Activated CD4-positive, alpha-beta T cell treated with anti-CD3 and anti-CD28 coated beads, Interleukin-2, amount 10 ng/mL, durations not matched to agents 7 days and 5 days (primary cell): ENCODE measurements around the gene NDUFAF8. TPM values are rescaled to one million over a fixed set of nuclear protein-coding genes. Genes with fewer than 3 reads are reported as not detected.

Source experiments
- CTCF ChIA-PET: fragments of 350-600 bp; sonication (Branson Sonifier 250); formaldehyde crosslinking; loops from one replicate; lab custom pipeline; 2021; ENCODE audit warnings: antibody characterized with exemption; lab: Charles Lee
- POLR2A ChIA-PET: fragments of 350-600 bp; sonication (Branson Sonifier 250); formaldehyde crosslinking; loops from one replicate; lab custom pipeline; 2021; ENCODE audit warnings: antibody characterized with exemption; lab: Charles Lee
- DNase-seq: peaks from one replicate; pipeline ENCODE4 v3.0.0-alpha.2; 2020
- H3K27ac Mint-ChIP-seq: one replicate; pipeline ENCODE4 v1.8.0; 2021; ENCODE audit warnings: mild to moderate bottlenecking, moderate library complexity, mixed read lengths
- H3K27me3 Mint-ChIP-seq: one replicate; pipeline ENCODE4 v1.8.0; 2021; ENCODE audit warnings: mixed read lengths
- H3K36me3 Mint-ChIP-seq: one replicate; pipeline ENCODE4 v1.8.0; 2021; ENCODE audit warnings: low read depth, mixed read lengths
- H3K4me1 Mint-ChIP-seq: one replicate; pipeline ENCODE4 v1.8.0; 2021; ENCODE audit warnings: mixed read lengths
- H3K4me3 Mint-ChIP-seq: one replicate; pipeline ENCODE4 v1.8.0; 2021; ENCODE audit warnings: mild to moderate bottlenecking, moderate library complexity, mixed read lengths
- H3K9me3 Mint-ChIP-seq: one replicate; pipeline ENCODE4 v1.8.0; 2021; ENCODE audit warnings: mixed read lengths
- total RNA-seq, 2 experiments: library from RNA; stranded (reverse); gene quantifications; one replicate each; pipeline ENCODE4 v1.2.3, GENCODE V29; 2021

Gene NDUFAF8
- total RNA-seq, 2 experiments from 2014 or later, result 30.7 to 39.0 TPM

GRCh38 chr17:81206657-81207056 lies 32.5 kb upstream of the NDUFAF8 start:
- CTCF ChIA-PET, result interaction anchor here (1.2 kb wide), 1 partner anchor 188 kb away, joined by 3 read pairs; no protein-coding TSS in a partner anchor
- Mint-ChIP-seq H3K27me3 (no peaks in the 10 kb centered on the region), H3K4me3 (no peak overlapping the region), H3K9me3 (no peaks in the 10 kb centered on the region), H3K27ac (no peak overlapping the region), H3K36me3 (no peaks in the 10 kb centered on the region), H3K4me1 (no peaks in the 10 kb centered on the region)
- no peak for DNase-seq
- POLR2A ChIA-PET, result no interaction called here

- no peaks in the 10 kb centered on the region for H3K4me1 Mint-ChIP-seq
- H3K36me3 Mint-ChIP-seq, result no peaks in the 10 kb centered on the region
- no peak overlapping the region for H3K4me3 Mint-ChIP-seq
- H3K27me3 Mint-ChIP-seq, result no peaks in the 10 kb centered on the region
- POLR2A ChIA-PET, result no interaction called here
- H3K9me3 Mint-ChIP-seq, result no peaks in the 10 kb centered on the region
- no peak for DNase-seq
- CTCF ChIA-PET, result no interaction called here
- H3K27ac Mint-ChIP-seq, result no peak overlapping the region
These were observed 31.2 kb upstream of the NDUFAF8 start for GRCh38 chr17:81207610-81208581.

- Mint-ChIP-seq H3K4me3 (no peak overlapping the region), H3K4me1 (no peaks in the 10 kb centered on the region), H3K9me3 (no peaks in the 10 kb centered on the region), H3K36me3 (no peaks in the 10 kb centered on the region), H3K27me3 (no peaks in the 10 kb centered on the region), H3K27ac (no peak overlapping the region)
- DNase-seq, result no peak
- ChIA-PET CTCF (no interaction called here), POLR2A (no interaction called here)
These were observed 30.5 kb upstream of the NDUFAF8 start for GRCh38 chr17:81208651-81209050.

- Mint-ChIP-seq H3K27ac (no peak overlapping the region), H3K36me3 (no peaks in the 10 kb centered on the region), H3K27me3 (no peaks in the 10 kb centered on the region), H3K4me3 (no peak overlapping the region), H3K4me1 (no peaks in the 10 kb centered on the region), H3K9me3 (no peaks in the 10 kb centered on the region)
- POLR2A ChIA-PET, result no interaction called here
- CTCF ChIA-PET, result no interaction called here
- no peak for DNase-seq
These were observed 30.0 kb upstream of the NDUFAF8 start for GRCh38 chr17:81209141-81209540.

GRCh38 chr17:81210466-81210865 lies 28.7 kb upstream of the NDUFAF8 start:
- H3K27me3 Mint-ChIP-seq, result no peaks in the 10 kb centered on the region
- H3K27ac Mint-ChIP-seq, result no peak overlapping the region
- ChIA-PET POLR2A (interaction anchor here (0.6 kb wide), 1 partner anchor 858 kb away, joined by 3 read pairs; no protein-coding TSS in a partner anchor), CTCF (no interaction called here)
- no peaks in the 10 kb centered on the region for H3K4me1 Mint-ChIP-seq
- no peak for DNase-seq
- no peaks in the 10 kb centered on the region for H3K9me3 Mint-ChIP-seq
- no peak overlapping the region for H3K4me3 Mint-ChIP-seq
- H3K36me3 Mint-ChIP-seq, result no peaks in the 10 kb centered on the region

GRCh38 chr17:81210868-81211267 lies 28.2 kb upstream of the NDUFAF8 start:
- H3K27ac Mint-ChIP-seq, result no peak overlapping the region

GRCh38 chr17:81212365-81212764 lies 26.8 kb upstream of the NDUFAF8 start:
- Mint-ChIP-seq H3K9me3 (no peaks in the 10 kb centered on the region), H3K4me3 (no peak overlapping the region), H3K27me3 (no peaks in the 10 kb centered on the region), H3K36me3 (no peaks in the 10 kb centered on the region), H3K4me1 (no peaks in the 10 kb centered on the region), H3K27ac (no peak overlapping the region)
- ChIA-PET POLR2A (no interaction called here), CTCF (no interaction called here)
- DNase-seq, result no peak

More at GRCh38 chr17:81210868-81211267, 28.2 kb upstream of the NDUFAF8 start:
- CTCF ChIA-PET, result no interaction called here
- Mint-ChIP-seq H3K4me3 (no peak overlapping the region), H3K4me1 (no peaks in the 10 kb centered on the region), H3K9me3 (no peaks in the 10 kb centered on the region), H3K27me3 (no peaks in the 10 kb centered on the region), H3K36me3 (no peaks in the 10 kb centered on the region)
- POLR2A ChIA-PET, result interaction anchor here (0.6 kb wide), 1 partner anchor 857 kb away, joined by 3 read pairs; no protein-coding TSS in a partner anchor
- DNase-seq, result no peak

- Mint-ChIP-seq H3K36me3 (no peaks in the 10 kb centered on the region), H3K4me3 (no peak overlapping the region), H3K9me3 (no peaks in the 10 kb centered on the region), H3K27me3 (no peaks in the 10 kb centered on the region), H3K27ac (no peak overlapping the region), H3K4me1 (no peaks in the 10 kb centered on the region)
- CTCF ChIA-PET, result no interaction called here
- DNase-seq, result no peak
- POLR2A ChIA-PET, result no interaction called here
These were observed 25.1 kb upstream of the NDUFAF8 start for GRCh38 chr17:81213978-81214377.

- Mint-ChIP-seq H3K9me3 (no peaks in the 10 kb centered on the region), H3K4me3 (no peak overlapping the region), H3K27me3 (no peaks in the 10 kb centered on the region), H3K4me1 (peaks cover 8% of the 10 kb centered on the region), H3K36me3 (no peaks in the 10 kb centered on the region), H3K27ac (no peak overlapping the region)
- ChIA-PET POLR2A (interaction anchor here (0.5 kb wide), 1 partner anchor 54 kb away, joined by 4 read pairs; no protein-coding TSS in a partner anchor), CTCF (no interaction called here)
- no peak for DNase-seq
These were observed 21.6 kb upstream of the NDUFAF8 start for GRCh38 chr17:81217491-81217890.

- Mint-ChIP-seq H3K36me3 (no peaks in the 10 kb centered on the region), H3K9me3 (no peaks in the 10 kb centered on the region), H3K27ac (no peak overlapping the region), H3K4me3 (no peak overlapping the region), H3K27me3 (no peaks in the 10 kb centered on the region), H3K4me1 (peaks cover 10% of the 10 kb centered on the region)
- POLR2A ChIA-PET, result no interaction called here
- DNase-seq, result no peak
- CTCF ChIA-PET, result interaction anchor here (0.6 kb wide), 1 partner anchor 1148 kb away, joined by 5 read pairs; no protein-coding TSS in a partner anchor
These were observed 20.7 kb upstream of the NDUFAF8 start for GRCh38 chr17:81218459-81218858.

GRCh38 chr17:81218991-81219390 lies 20.1 kb upstream of the NDUFAF8 start:
- no peak overlapping the region for H3K27ac Mint-ChIP-seq
- POLR2A ChIA-PET, result no interaction called here
- no peak for DNase-seq
- peaks cover 15% of the 10 kb centered on the region for H3K4me1 Mint-ChIP-seq
- H3K36me3 Mint-ChIP-seq, result no peaks in the 10 kb centered on the region
- CTCF ChIA-PET, result interaction anchor here (0.6 to 0.7 kb wide), 2 partner anchors 1148 to 1605 kb away, joined by 3 to 5 read pairs; no protein-coding TSS in a partner anchor
- H3K9me3 Mint-ChIP-seq, result no peaks in the 10 kb centered on the region
- H3K27me3 Mint-ChIP-seq, result no peaks in the 10 kb centered on the region
- no peak overlapping the region for H3K4me3 Mint-ChIP-seq

- Mint-ChIP-seq H3K4me1 (peaks cover 16% of the 10 kb centered on the region), H3K4me3 (no peak overlapping the region), H3K9me3 (no peaks in the 10 kb centered on the region), H3K27me3 (no peaks in the 10 kb centered on the region), H3K27ac (no peak overlapping the region), H3K36me3 (no peaks in the 10 kb centered on the region)
- no peak for DNase-seq
- CTCF ChIA-PET, result interaction anchor here (0.7 kb wide), 1 partner anchor 1605 kb away, joined by 3 read pairs; no protein-coding TSS in a partner anchor
- POLR2A ChIA-PET, result no interaction called here
These were observed 19.5 kb upstream of the NDUFAF8 start for GRCh38 chr17:81219476-81220180.
